HG03469 (cell line): ENCODE results near the gene MYO1E.

Source experiments
- ATAC-seq: cut with Tn5 transposase; IDR thresholded peaks from one replicate; pipeline ENCODE4 v1.9.1; 2021; ENCODE audit warnings: mild to moderate bottlenecking, moderate library complexity, moderate number of reproducible peaks; ENCODE audit not compliant: unreplicated experiment

The MYO1E gene

DNA sequence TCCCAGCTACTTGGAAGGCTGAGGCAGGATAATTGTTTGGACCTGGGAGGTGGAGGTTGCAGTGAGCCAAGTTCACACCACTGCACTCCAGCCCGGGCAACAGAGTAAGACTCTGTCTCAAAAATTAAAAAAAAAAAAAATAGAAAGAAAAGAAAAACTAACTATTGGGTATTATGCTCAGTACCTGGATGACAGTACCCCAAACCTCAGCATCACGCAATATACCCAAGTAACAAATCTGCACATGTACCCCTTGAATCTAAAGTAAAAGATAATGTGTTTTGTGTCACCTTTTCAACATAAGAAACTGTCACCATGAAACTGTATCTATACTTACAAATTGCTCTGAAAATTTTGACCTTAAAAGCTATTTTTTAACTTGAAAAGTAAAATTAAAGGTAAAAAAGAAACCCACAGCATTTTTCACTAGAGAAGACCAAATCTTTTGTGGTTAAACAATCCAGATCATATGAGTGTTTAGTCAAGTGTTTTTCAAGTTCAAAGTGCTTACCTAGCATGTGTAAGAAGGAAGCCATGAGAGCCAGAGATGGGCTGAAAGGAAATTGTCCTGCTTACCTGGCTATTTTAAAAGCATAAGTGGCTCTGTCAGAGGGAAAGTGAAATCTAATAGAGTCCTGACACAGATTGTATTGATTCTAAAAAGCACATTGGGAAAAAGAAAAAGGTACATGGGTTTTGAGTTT, 50.5 kb downstream of the MYO1E start:
- no peak for ATAC-seq

DNA sequence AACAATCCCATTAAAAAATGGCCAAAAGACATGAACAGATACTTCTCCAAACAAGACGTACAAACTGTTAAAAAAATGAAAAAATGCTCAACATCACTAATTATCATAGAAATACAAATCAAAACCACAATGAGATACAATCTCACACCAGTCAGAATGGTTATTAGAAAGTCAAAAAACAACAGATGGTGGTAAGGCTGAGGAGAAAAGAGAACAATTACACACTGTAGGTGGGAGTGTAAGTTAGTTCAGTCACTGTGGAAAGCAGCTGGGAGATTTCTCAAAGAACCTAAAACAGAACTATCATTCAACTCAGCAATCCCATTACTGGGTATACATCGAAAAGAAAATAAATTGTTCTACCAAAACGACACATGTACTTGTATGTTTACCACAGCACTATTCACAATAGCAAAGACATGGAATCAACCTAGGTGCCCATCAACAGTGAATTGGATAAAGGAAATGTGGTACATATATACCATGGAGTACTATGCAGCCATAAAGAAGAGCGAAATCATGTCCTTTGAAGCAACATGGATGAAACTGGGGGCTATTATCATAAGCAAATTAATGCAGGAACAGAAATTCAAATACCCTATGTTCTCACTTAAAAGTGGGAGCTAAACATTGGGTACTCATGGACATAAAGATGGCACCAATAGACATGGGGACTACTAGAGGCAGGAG, 51.5 kb downstream of the MYO1E start:
- no peak for ATAC-seq

DNA sequence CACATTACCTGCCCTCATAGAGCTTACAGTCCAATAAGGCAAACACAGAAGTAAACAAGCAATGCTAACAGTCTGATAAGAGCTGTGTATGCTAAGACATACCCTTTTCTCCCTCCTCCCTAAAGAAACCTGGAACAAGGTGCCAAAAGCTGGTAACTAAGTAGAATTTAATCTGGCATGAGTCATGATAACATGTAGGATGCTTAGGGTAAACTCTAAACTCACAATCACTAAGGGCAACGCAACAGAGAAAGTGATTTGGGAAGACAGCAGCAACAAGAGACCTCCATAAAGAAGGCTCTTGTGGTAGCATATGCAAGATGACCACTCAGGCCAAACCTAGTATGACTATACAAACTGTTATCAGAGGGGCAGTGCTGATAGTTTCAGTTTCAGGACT, 55.5 kb downstream of the MYO1E start:
- ATAC-seq = no peak

DNA sequence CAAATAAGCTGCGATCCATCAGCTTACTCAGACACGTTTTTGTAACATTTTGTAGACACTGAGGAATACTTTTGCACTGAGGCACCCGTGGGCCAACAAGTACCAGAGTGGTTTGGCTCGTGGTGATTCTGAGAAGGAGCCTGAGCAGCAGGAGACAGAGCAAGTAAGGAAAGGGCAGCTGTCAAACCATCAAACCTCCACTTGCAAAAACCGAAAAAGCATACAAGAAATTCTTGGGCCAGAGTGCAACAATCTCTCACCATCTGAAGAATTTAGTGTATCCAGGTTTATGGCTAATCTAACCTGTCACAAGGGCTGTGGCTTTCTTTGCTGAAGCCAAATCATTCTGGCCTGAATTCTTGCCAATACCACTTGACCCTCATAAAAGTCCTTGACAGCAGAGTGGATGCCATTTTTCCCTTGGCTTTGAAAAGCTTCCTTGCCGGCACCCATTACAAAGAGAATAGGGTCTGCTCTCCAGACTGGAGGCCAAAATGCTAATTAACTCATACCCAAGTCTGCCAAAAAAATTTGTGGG, 56.7 kb downstream of the MYO1E start:
- no peak for ATAC-seq

DNA sequence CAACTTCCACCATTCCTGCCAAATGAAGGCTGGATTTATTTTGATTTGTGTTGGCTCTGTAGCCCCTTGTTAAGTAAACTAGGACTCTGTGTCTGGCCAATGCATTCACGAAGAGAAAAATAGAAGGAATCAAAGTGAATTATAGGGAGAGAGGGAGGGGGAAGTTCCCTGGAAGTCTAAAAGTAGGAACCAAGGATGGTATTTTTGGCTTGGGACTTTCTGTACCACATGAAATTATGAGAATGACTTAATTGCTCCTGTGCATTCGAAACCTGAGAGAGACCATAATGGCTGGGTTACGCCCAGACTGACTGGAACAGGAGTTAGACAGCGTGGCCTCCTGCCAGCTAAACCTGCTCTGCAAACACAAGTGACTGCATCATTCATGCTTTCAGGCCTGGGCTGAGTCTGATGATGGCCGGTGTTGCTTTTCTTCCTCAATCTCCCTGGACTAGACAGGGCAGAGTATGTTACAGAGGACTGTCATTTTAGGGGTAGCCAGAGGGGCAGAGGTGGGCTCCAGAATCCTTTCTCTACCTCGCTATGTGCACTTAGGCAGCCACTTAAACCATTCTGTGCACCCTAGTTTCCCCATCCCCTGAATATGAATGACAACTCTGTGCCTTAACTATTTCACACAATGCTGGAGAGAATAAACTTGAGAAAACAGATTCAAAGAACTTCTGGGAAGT, 58.9 kb downstream of the MYO1E start:
- peak; percentile 52 for ATAC-seq

DNA sequence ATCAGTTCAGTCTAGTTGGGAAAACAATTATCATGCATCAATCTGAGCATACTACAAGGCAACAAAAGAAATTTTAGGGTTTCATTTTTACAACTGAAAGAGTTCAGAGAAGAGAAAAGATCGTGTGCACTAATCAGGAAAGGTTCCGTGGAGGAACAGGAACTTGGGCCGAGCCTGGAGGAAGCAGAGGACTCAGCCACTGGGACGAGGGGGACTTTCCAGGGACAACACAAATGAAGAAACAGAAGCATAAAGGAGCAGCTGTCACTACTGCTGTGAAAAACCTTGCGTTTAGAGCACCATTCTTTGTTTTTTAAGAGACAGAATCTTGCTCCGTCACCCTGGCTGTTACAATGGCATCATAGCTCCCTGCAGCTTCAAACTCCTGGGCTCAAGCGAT, 60.5 kb downstream of the MYO1E start:
- ATAC-seq = no peak

DNA sequence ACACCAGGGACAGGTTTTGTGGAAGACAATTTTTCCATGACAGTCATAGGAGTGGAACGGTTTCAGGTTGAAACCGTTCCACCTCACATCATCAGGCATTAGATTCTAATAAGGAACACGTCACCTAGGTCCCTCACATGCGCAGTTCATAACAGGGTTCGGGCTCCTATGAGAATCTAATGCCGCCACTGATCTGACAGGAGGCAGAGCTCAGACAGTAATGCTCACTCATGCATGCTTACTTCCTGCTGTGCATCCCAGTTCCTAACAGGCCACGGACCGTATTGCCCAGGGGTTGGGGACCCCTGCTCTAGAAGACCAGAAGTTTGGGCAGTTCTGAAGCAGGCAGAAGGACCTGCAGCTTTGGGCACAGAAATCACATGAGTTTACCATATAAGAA, 61.5 kb downstream of the MYO1E start:
- ATAC-seq = no peak

DNA sequence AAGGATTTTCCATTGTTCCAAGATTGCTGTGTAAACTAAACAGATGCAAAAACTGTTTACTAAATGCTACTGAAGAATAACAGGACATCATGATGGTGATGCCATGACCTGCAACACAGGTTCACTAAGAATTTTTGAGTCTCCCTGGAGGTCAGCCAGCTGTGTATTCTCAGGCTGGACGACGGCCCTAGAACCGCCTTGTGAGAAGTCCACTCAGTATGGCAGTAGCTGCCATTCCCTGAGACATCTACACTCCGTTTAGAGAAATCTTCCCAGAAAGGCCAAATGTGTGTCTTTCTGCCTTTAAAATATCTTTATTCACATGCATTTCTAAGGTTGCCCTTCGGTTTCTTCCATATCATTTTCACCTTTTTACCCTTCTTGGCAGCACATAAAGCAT, 63.3 kb downstream of the MYO1E start:
- ATAC-seq = no peak

DNA sequence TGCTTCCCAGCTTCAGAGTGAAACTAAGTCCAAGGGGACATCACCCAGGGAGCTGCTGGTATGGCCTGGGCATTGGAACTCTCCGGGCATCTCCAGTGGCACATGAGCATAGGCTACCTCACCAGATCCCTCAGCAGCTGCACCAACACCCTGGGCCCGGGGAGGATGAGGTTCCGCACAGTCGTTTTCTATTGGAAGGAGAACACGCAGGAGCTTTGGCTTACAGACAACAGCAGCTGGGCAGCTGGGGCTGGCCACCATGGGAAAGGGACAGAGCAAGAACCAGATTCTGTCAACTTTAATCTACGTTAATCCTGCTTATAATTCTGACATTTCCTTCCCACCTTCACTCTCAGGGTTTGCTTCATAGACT, 65.5 kb downstream of the MYO1E start:
- ATAC-seq = no peak

DNA sequence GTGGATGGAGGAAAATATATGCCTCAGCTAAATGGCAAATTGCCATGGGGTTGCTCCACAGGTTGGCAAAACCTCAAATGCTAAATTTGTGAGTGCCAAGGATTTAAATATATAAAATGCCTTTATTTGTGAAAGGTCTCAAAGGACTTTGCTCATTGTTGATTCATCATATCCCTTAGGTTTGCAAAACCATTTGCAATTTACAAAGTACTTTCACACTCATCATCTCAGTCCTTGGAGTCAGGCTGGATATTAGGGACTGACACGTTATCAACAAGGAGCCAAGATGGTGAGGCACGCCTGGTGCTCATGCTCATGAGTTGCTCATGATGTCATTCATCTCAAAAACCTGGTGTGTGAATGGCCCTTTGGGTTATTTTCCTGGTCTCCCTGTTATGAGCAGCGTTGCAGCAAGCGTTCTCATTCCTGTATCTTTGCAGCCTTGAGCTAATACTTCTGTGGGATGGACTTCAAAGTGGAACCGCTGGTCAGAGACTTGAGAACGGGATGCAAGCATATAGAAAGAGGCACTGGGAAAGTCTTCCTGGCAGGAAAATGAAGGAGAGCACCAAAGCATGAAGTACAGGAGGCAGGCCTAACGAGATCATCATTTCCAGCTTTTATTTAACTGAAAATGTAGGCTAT, 66.0 kb downstream of the MYO1E start:
- no peak for ATAC-seq

DNA sequence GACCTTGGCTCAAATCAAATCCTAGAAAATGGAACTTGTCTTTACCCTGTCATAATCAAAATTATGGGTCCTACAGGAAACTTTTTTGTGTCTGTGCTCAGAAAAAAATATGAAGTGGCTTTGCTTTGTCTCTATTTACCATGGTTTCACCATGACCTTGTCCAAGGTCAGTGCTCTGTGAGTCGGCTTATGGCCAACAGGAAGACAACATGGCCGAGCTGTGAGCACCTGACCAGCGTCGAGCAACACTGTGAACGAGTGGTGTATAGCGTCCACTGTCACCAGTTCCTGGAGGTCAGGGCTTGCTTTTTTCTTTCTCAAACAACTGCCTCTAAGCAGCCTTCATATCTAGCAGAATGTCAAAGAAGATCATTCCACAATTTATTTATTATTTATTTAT, 67.9 kb downstream of the MYO1E start:
- ATAC-seq = no peak

DNA sequence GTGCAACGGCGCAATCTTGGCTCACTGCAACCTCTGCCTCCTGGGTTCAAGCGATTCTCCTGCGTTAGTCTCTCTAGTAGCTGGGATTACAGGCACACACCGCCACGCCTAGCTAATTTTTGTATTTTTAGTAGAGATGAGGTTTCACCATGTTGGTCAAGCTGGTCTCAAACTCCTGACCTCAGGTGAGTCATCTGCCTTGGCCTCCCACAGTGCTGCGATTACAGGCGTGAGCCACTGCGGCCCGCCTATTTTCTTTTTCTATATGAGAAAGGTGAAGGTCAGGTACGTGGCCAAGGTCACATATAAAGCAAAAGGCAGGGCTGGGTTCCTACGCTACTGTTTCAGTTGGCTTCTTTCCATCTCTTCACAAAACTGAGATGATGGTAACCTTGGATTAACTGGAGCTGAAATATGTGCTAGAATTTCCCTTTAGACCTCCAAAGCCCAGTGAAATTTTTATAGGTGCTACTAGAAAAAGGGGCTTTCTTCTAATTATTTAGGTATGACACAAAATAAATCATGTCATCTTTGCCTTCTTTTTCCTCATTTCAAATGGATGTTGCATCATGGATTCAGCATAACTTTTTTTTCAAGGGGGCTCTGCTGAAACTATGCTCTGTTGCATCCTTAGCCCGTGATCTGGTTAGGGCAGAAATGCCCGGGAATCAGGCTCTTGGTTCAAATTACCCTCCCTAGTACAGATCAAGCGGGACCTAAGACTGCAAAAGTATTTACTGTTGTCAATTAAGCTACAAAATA, 68.5 kb downstream of the MYO1E start:
- ATAC-seq = no peak

DNA sequence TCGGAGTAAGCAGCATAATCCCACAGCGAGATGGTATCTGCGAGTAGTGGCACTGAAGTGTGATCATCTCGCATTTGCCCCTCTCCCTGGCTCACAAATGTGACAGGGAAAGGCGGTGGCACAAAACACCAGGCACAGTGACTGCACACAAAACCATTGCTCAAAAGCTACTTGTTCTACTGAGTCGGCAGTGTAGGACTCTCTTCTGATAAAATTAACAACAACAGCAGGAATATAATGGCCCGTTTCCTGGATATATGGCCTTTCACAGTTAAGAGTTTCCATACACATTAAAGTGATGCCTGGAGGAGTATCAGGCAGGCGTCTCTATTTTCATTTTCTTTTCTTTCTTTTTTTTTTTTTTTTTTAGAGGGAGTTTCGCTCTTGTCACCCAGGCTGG, 69.0 kb downstream of the MYO1E start:
- no peak for ATAC-seq

DNA sequence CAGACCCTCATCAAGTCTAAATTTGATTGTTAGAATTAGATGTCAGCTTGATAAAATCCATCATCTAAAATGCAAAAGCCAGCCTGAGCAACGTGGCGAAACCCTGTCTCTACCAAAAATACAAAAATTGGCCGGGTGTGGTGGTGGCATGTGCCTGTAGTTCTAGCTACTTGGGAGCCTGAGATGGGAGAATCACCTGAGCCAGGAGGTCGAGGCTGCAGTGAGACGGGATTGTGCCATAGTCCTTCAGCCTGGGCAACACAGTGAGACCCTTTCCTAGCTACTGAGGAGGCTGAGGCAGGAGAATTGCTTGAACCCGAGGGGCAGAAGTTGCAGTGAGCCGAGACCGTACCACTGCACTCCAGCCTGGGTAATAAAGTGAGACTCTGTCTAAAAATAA, 69.5 kb downstream of the MYO1E start:
- ATAC-seq = no peak

DNA sequence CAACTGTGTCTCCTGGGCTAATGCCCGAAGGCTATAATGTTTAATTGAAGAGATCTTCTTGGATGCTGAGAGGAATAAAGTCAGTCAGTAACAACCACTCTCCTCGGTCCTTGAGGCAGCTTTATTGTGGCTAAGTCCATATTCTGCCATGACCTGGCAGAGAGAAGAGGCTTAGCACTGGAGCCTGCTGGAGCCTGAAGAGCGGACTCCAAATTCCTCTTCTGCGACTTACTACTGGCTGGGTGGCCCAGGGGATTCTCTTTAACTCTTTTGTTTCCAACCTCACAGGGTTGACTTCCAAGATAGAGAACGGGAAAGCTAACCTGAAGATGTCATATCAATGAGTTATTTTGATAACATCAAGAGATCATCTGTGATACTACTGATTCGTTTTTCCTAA, 71.1 kb downstream of the MYO1E start:
- no peak for ATAC-seq

DNA sequence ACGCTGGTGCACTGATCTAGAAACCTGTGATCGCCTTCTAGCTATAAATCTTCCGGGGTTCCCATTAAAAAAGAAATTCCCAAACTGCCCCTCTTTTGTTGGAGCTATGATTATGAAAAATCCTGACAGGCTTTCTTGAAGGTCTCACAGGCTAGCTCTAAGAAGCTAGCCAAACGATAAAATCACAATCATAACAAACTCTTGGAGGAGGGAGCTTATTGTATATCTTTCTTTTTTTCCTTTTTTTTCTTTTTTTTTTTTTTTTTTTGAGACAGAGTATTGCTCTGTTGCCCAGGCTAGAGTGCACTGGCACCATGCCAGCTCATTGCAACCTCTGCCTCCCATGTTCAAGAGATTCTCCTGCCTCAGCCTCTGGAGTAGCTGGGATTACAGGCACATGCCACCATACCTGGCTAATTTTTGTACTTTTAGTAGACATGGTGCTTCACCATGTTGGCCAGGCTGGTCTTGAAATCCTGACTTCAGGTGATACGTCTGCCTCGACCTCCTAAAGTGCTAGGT, 72.0 kb downstream of the MYO1E start:
- ATAC-seq = no peak

DNA sequence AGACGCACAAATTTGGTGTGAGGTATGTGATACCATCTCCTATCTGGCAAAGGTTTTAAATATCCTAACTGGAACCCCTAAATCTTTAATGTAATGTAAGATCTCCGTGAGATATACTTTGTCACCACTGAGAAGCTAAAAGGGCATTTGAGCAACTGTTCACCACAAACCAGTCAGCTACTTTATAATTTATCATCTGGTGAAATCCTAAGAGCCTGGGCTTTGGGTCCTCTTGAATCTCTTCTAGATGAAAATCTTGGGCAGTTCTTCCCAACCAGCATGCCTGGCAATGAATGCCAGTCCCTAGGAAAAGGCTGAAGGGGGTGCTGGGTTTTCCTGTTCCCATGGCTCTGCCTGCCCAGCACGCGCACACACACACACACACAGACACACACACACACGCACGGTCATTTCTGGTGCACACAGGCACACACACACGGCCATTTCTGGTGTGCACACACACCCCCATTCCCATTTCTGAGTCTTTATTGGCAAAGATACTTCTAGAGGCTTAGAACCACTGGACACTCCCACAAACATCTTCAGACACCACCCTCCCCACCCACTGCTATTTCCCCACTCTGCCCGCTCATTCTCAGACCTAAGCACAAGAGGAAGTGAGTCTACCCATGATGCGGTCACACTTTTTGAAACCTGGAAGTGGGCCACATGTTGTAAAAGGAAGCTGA, 72.6 kb downstream of the MYO1E start:
- ATAC-seq = no peak

DNA sequence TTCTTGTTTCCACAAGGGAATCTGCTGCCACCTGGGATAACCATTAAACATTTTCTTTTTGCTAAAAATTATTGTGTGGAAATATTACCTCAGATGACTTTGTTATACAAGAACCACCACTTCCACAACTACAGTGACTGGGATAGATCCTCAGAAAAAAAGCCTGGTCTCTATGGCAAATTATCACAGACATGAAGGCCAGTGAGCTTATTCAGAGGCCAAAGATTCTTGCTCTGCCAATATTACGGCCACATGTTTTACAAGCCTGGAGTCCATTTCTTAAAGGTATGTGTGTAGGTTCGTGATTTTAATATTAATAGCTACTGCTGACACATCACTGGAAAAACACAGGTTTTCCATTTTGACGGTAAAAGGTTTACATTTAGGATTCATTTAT, 73.8 kb downstream of the MYO1E start:
- ATAC-seq = no peak

DNA sequence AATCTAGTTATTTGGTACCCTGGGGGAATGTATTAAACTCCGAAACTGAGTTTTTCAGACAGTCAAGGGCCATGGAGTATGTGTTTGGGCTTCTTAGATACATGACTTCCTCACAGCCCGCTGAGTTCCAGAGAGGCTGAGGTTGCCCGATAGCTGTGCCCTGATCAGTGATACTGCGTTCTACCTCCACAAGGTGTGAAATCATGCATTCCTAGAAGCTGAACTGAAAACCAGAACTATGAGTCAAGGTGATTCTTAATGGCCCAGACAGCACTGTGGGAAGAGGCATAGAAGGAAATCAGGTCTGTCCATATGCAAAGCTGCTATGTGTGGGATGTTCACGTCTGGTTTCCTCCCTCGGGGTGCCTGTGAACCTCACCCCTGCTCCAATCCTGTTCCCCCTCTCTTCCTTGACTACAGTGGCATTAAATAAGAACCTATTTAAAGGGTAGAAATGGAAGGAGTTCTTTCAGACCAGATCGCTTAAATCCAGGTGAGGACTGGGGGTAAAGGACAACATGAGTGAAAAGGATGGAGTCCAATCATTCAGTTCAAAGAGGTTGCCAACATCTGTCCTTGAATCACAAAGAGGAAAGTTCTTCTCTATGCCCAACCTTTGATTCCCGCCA, 74.3 kb downstream of the MYO1E start:
- peak; percentile 55 for ATAC-seq
